Measurements from ENCODE around the gene SUMO2. TPM values are rescaled to one million over a fixed set of nuclear protein-coding genes. Genes with fewer than 3 reads are reported as not detected.

SUMO2 gene
- total and polyA plus RNA-seq, 2 of the 13 experiments (the other 11 are each of a cell fraction or from before 2014, with no cell fraction given) = 337 to 553 TPM

GRCh38 chr17:75199886-75200618, 17.3 kb upstream of the SUMO2 start (continued):
- TF ChIP-seq ZNF281 (CRISPR knock-in tag; IDR thresholded peaks at IDR 0.05; ENCODE audit: borderline replicate concordance) = no peak
- TF ChIP-seq HNRNPK (IDR thresholded peaks at IDR 0.05; ENCODE audit: low read depth, low read length, poor library complexity, severe bottlenecking) = no peak
- TF ChIP-seq KLF16 (CRISPR knock-in tag; IDR thresholded peaks at IDR 0.05) = 0 out of 4 replicates have a peak, but pooled peaks of 1 of the 2 experiments have one; percentile 43
- no peak for TF ChIP-seq BRCA1 (CRISPR knock-in tag; IDR thresholded peaks at IDR 0.05)
- no peak for TF ChIP-seq ZNF747 (CRISPR knock-in tag; IDR thresholded peaks at IDR 0.05; ENCODE audit: borderline replicate concordance)
- TF ChIP-seq EP300 (IDR thresholded peaks at IDR 0.05; ENCODE audit: low read depth in 2 of 2, low read length in 2 of 2) = peak in 1 of 2 experiments; percentile 81; a peak in 1 of 4 replicates
- TF ChIP-seq EP300 (CRISPR knock-in tag; IDR thresholded peaks at IDR 0.05; ENCODE audit: borderline replicate concordance) = no peak
- no peak for TF ChIP-seq ZFAT (CRISPR knock-in tag; conservative IDR thresholded peaks at IDR 0.05)
- TF ChIP-seq PRDM10 (CRISPR knock-in tag; IDR thresholded peaks at IDR 0.05; ENCODE audit: low read depth) = no peak
- no peak for TF ChIP-seq THAP9 (CRISPR knock-in tag; IDR thresholded peaks at IDR 0.05; ENCODE audit: borderline replicate concordance)
- 0 out of 2 replicates have a peak, but pooled peaks have one; percentile 20 for TF ChIP-seq ZNF441 (CRISPR knock-in tag; IDR thresholded peaks at IDR 0.05; ENCODE audit: borderline replicate concordance)
- TF ChIP-seq SUZ12 (IDR thresholded peaks at IDR 0.05; ENCODE audit: low read depth, low read length) = no peak
- TF ChIP-seq ZNF773 (CRISPR knock-in tag; IDR thresholded peaks at IDR 0.05; ENCODE audit: borderline replicate concordance) = no peak
- TF ChIP-seq ZFP36L1 (CRISPR knock-in tag; IDR thresholded peaks at IDR 0.05) = no peak
- TF ChIP-seq KDM5A (IDR thresholded peaks at IDR 0.05; ENCODE audit: borderline replicate concordance, low read length) = no peak
- TF ChIP-seq ZGPAT (CRISPR knock-in tag; IDR thresholded peaks at IDR 0.05) = no peak; the same call in 1 of the 2 replicates
- no peak for TF ChIP-seq MYC (CRISPR knock-in tag; IDR thresholded peaks at IDR 0.05; ENCODE audit: borderline replicate concordance)
- no peak for TF ChIP-seq RFX3 (CRISPR knock-in tag; IDR thresholded peaks at IDR 0.05)

Measured in HepG2 (cell line).